ENCODE data around the gene CLDN4. TPM values are rescaled to one million over a fixed set of nuclear protein-coding genes. Genes with fewer than 3 reads are reported as not detected.

CLDN4 gene
- total RNA-seq, 2 donors from 2014 or later: 0.26 TPM; not detected in 1

Other genes with a start within 250 kb of the CLDN4 start
- gene MLXIPL, start 206.5 kb upstream of the CLDN4 start, total RNA-seq: not detected
- gene VPS37D, start 163.2 kb upstream of the CLDN4 start, total RNA-seq: under 1 TPM; 0.15 to 0.48 TPM
- gene DNAJC30, start 147.5 kb upstream of the CLDN4 start, total RNA-seq: 1 to 10 TPM; 5.3 to 7.6 TPM
- gene BUD23, start 147.4 kb upstream of the CLDN4 start, total RNA-seq: 10 to 100 TPM; 54.6 to 82.3 TPM
- gene STX1A, start 111.3 kb upstream of the CLDN4 start, total RNA-seq: 10 to 100 TPM; 16.8 to 40.9 TPM
- gene ABHD11, start 92.2 kb upstream of the CLDN4 start, total RNA-seq: 10 to 100 TPM; 11.9 to 21.2 TPM
- gene CLDN3, start 60.7 kb upstream of the CLDN4 start, total RNA-seq: not detected
- gene METTL27, start 11.5 kb downstream of the CLDN4 start, total RNA-seq: 1 to 10 TPM in 1 of 2 donors, under 1 TPM in 1; 0.76 to 1.5 TPM
- not detected for gene TMEM270, start 30.2 kb downstream of the CLDN4 start, total RNA-seq
- not detected for gene ELN, start 197.2 kb downstream of the CLDN4 start, total RNA-seq